Body of pancreas (tissue), 4 donors: ENCODE measurements around the gene STRIP1.

Experiments
- POLR2A ChIP-seq, 3 donors: fragments of 450-650 bp; IDR thresholded peaks; one replicate each; pipeline ENCODE4 v1.6.1; 2016; ENCODE audit warnings: antibody characterized with exemption in 3 of 3, mild to moderate bottlenecking in 2 of 3
- TF ChIP-seq, protein P1 (sequence below), 7 experiments: fragments of 450-650 bp in 4 of 7; fragments of 200-600 bp in 3 of 7; sonication (generic) in 3 of 7; IDR thresholded peaks; one replicate each; pipeline ENCODE4 v1.5.1; 2016 to 2019; ENCODE audit warnings: antibody characterized with exemption in 7 of 7

DNA sequence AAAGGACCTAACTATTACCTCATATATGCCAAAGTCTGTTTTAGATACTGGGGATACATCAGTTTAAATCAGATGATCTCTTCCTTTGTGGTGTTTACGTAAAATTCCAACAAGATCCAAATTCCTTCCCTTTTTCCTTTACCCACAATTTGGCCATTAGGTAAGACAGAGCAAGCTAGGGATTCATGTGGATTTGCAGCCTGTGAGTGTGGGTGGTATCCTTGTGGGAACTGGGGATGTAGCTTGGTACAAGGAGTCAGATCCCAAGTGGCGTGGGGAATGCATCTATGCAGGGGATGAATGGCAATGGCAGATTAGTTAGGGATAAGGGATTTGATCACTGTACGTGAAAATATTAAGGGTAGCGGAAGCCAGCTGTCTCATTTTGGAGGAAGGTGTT lies 9.8 kb upstream of the STRIP1 start:
- no peak for TF ChIP-seq POLR2A (IDR thresholded peaks at IDR 0.05)
- TF ChIP-seq, protein P1, sequence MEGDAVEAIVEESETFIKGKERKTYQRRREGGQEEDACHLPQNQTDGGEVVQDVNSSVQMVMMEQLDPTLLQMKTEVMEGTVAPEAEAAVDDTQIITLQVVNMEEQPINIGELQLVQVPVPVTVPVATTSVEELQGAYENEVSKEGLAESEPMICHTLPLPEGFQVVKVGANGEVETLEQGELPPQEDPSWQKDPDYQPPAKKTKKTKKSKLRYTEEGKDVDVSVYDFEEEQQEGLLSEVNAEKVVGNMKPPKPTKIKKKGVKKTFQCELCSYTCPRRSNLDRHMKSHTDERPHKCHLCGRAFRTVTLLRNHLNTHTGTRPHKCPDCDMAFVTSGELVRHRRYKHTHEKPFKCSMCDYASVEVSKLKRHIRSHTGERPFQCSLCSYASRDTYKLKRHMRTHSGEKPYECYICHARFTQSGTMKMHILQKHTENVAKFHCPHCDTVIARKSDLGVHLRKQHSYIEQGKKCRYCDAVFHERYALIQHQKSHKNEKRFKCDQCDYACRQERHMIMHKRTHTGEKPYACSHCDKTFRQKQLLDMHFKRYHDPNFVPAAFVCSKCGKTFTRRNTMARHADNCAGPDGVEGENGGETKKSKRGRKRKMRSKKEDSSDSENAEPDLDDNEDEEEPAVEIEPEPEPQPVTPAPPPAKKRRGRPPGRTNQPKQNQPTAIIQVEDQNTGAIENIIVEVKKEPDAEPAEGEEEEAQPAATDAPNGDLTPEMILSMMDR (IDR thresholded peaks at IDR 0.05) = no peak
